Epithelial cell of esophagus (primary cell): ENCODE results near the gene CNPY1.

Experiments
- DNase-seq: peaks from one replicate; pipeline ENCODE4 v3.0.0; 2010; ENCODE audit warnings: low read depth
- H3K4me3 ChIP-seq: 2 replicates; pipeline ENCODE4 v1.5.1; 2011; ENCODE audit warnings: mild to moderate bottlenecking, low read length, control low read depth
- TF ChIP-seq, protein P1 (sequence below): IDR thresholded peaks from 2 replicates; pipeline ENCODE4 v1.5.1; 2011; ENCODE audit warnings: low read depth, mild to moderate bottlenecking, low read length, control low read depth, inconsistent platforms; ENCODE audit not compliant: insufficient read depth; ENCODE audit errors: missing control alignments

CNPY1 gene

GRCh38 chr7:155516466-155516865 is 29.9 kb downstream of the CNPY1 start:
- no peak for DNase-seq
- TF ChIP-seq, protein P1, sequence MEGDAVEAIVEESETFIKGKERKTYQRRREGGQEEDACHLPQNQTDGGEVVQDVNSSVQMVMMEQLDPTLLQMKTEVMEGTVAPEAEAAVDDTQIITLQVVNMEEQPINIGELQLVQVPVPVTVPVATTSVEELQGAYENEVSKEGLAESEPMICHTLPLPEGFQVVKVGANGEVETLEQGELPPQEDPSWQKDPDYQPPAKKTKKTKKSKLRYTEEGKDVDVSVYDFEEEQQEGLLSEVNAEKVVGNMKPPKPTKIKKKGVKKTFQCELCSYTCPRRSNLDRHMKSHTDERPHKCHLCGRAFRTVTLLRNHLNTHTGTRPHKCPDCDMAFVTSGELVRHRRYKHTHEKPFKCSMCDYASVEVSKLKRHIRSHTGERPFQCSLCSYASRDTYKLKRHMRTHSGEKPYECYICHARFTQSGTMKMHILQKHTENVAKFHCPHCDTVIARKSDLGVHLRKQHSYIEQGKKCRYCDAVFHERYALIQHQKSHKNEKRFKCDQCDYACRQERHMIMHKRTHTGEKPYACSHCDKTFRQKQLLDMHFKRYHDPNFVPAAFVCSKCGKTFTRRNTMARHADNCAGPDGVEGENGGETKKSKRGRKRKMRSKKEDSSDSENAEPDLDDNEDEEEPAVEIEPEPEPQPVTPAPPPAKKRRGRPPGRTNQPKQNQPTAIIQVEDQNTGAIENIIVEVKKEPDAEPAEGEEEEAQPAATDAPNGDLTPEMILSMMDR: no peak
- H3K4me3 ChIP-seq: no peak overlapping the region

DNA sequence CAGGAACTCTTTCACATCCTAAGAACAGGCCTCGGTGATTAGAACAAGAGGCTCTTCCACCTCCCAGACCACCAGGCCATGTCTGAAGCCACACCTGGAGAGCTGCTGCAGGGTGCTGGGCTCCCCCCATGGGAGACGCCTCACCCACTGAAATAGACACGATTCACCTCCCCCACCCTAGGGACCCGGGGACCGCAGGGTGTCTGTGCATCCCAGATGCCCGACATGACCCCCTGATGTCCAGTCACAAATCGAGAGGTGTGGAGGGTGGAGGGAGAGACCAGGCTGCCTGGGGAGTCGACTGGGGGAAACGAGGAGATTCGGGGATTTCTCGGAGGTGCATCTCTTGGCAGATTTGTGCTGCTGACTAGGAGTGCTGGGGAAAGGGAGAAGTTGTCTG is 31.0 kb downstream of the CNPY1 start:
- no peak for DNase-seq
- TF ChIP-seq, protein P1: no peak

DNA sequence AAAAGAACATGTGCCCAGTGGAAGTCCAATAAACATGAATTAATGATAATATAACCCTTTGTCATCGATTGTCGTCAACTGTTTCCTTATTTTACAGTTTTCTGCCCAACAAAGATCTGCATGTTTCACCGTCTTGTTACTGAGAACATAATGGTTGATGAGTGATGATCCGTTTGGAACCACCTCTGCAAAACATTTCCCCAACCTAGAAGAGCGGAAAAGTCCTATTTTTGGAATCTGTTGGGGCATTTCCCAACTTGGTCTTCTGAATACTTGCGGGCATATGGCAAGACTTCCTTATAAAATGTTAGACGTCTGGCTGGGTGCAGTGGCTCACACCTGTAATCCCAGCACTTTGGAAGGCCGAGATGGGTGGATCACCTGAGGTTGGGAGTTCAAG is 32.1 kb downstream of the CNPY1 start:
- no peak for DNase-seq
- TF ChIP-seq, protein P1: no peak

More for the DNA sequence above, 31.0 kb downstream of the CNPY1 start:
- no peak overlapping the region for H3K4me3 ChIP-seq

GRCh38 chr7:155513543-155514285 is 32.6 kb downstream of the CNPY1 start:
- no peak for DNase-seq
- TF ChIP-seq, protein P1: no peak
- no peak overlapping the region for H3K4me3 ChIP-seq

More for the DNA sequence above, 32.1 kb downstream of the CNPY1 start:
- no peak overlapping the region for H3K4me3 ChIP-seq

DNA sequence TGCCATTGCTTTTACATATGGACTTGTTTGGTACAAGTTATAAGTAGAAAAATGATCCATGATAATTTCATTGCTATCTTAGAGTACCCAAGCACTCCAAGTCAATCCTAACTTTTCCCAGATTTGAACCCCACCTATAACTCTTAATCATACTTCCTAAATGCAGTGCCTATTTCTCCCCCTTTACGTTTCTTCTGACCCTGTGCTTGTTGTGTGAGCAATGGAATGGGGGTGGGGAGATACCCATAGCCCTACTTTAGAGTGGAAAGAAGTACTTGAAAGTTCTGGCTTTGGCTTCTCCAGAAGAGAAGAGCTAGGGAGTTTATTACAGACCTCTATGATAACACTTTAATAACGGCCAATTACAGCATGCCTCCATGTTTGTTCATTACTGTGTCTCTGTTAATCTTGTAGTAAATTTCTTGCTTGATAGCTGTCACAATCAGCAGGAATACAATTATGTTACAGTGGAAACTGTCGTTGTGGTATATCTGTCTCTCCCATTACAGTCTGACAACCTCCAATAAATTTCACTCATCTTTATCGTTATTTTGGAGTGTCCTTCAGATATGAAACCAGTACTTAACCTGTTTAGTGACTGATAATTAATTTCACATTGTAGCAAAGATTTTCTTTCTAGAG is 34.0 kb downstream of the CNPY1 start:
- DNase-seq: no peak
- TF ChIP-seq, protein P1: no peak
- H3K4me3 ChIP-seq: no peak overlapping the region

DNA sequence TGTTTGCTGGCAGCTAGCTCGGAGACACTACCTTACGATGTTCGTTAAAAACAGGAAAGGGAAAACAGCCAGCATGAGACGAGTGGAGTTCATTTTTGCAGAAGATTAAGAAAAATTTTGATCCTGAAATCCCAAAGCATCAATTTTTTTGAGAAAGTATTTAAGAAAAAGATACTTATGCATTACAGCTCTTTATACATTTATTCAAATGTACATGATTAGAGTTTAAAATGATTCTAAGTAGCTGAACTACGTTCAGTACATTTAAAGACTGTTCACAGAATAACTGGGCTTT is 34.7 kb downstream of the CNPY1 start:
- no peak for DNase-seq
- TF ChIP-seq, protein P1: no peak
- H3K4me3 ChIP-seq: no peak overlapping the region
